Tibial nerve (tissue), 4 donors: ENCODE results near the gene EARS2.

ENCODE experiments used
- EP300 ChIP-seq, 2 donors: sonication (generic); formaldehyde crosslinking; IDR thresholded peaks; one replicate each; pipeline ENCODE4 v1.6.1; 2017; ENCODE audit warnings: antibody characterized with exemption in 2 of 2, mild to moderate bottlenecking in 1 of 2
- TF ChIP-seq, protein P1 (sequence below), 5 experiments: fragments of 200-600 bp in 3 of 5; fragments of 450-650 bp in 2 of 5; sonication (generic) in 3 of 5; IDR thresholded peaks; one replicate each; pipeline ENCODE4 v1.5.1; 2016 to 2019; ENCODE audit warnings: antibody characterized with exemption in 5 of 5, mild to moderate bottlenecking in 3 of 5, moderate library complexity in 2 of 5

DNA sequence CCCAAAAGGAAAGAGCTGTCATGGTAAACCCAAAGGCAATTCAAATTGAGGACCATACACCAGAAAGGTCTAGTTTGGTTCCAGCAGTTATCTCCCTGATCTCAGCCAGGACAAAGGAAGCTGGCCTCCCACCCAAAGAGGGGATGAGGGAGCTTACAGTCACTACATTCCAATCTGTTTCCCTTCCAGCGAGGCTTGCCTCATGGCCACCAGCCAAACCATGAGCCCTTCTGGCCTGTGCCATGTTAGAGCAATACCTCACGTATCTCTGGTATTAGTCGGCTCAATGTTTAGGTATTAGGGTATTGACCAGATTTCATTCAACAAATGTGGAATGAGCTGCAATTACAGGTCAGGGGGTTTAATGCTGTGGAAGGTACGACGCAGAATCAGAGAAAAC is 30.6 kb upstream of the EARS2 start:
- TF ChIP-seq, protein P1, sequence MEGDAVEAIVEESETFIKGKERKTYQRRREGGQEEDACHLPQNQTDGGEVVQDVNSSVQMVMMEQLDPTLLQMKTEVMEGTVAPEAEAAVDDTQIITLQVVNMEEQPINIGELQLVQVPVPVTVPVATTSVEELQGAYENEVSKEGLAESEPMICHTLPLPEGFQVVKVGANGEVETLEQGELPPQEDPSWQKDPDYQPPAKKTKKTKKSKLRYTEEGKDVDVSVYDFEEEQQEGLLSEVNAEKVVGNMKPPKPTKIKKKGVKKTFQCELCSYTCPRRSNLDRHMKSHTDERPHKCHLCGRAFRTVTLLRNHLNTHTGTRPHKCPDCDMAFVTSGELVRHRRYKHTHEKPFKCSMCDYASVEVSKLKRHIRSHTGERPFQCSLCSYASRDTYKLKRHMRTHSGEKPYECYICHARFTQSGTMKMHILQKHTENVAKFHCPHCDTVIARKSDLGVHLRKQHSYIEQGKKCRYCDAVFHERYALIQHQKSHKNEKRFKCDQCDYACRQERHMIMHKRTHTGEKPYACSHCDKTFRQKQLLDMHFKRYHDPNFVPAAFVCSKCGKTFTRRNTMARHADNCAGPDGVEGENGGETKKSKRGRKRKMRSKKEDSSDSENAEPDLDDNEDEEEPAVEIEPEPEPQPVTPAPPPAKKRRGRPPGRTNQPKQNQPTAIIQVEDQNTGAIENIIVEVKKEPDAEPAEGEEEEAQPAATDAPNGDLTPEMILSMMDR (IDR thresholded peaks at IDR 0.05), result no peak
- no peak for TF ChIP-seq EP300 (IDR thresholded peaks at IDR 0.05)
